GM13977 (cell line): ENCODE results near the gene LSP1.

ENCODE experiments used
- DNase-seq: peaks from one replicate; pipeline ENCODE4 v3.0.0; 2012; ENCODE audit warnings: low spot score
- in situ Hi-C: fragments of 300-500 bp; cut with MboI; formaldehyde crosslinking; loops from one replicate; pipeline ENCODE4 v1.12.0; 2022; ENCODE audit warnings: low sequenced_read_pairs, low pct_unique_long_range_greater_than_20kb, mixed read lengths, inconsistent platforms; ENCODE audit not compliant: unreplicated experiment
- TF ChIP-seq, protein P1 (sequence below): IDR thresholded peaks from 2 replicates; pipeline ENCODE4 v1.5.1; 2012; ENCODE audit warnings: mild to moderate bottlenecking, control low read depth; ENCODE audit not compliant: insufficient read depth; ENCODE audit errors: extremely low read depth, missing control alignments

Gene LSP1

DNA sequence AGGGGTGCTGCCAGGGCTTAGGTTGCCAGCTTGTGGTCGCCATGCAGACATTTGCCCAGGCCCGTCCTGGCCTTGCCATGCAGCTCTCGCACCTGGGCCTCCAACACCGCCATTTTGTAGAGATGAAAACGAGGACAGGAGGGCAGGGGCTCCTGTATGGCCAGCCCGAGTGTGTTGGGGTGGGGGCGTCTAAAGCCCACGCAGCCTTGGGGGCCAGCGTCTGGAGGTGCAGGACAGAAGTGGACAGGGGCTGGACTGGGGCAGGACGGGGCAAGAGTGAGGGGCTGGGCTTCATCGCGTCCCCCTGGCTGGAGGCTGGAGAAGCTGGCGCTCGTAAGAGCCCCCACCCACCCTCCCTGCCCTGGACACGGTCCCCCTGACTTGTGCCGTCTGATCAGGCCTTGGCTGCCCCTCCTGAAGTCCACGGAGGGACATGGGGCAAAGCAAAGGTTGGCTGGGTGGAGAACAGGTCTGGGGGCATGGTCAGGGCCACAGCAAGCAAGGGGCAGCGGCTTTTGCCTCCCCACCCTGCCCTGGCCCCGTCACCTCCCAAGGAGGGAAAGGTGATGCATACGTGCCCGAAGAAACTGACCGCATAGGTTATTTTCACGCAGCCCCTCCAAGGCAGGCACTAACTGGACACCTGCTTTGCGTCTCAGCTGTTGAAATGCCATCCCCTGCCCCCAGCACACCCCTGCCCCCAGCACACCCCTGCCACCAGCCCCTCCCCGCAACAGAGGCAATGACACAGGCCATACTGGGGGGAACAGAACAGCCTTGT, 67.4 kb downstream of the LSP1 start:
- in situ Hi-C loops: no loop called here
- peak; percentile 23 for DNase-seq

DNA sequence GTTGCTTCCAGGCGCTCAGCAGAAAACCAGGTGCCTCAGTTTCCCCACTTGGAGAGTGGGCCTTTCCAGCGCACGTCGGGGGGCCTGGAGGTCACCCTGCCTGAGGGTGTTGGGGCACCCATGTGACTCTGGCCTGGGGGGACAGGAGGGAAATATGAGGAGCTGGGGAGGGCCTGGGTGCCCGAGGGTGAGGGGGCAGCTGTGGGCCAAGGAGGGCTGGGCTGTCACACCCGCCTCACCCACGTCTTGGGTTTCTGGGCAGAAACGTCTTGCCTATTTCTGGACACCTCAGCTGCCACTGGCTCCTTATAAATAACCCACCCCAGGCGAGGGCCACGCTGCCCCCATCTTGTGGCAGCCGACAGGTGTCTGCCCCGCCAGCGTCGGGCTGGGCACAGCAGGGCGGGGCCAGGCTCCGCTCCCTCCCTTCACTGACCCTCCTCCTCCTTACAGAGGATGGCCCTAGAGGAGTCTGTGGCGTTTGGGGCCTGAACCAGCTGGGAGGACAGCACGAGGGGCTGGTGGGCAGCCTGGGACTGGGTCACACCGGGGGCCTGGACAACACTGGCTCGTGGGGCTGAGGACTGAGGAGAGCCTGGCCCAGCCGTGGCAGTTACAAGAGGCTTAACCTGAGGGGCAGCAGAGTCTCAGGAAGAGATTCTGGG, 68.2 kb downstream of the LSP1 start:
- peak; percentile 33 for DNase-seq
- in situ Hi-C loops: no loop called here
- TF ChIP-seq, protein P1, sequence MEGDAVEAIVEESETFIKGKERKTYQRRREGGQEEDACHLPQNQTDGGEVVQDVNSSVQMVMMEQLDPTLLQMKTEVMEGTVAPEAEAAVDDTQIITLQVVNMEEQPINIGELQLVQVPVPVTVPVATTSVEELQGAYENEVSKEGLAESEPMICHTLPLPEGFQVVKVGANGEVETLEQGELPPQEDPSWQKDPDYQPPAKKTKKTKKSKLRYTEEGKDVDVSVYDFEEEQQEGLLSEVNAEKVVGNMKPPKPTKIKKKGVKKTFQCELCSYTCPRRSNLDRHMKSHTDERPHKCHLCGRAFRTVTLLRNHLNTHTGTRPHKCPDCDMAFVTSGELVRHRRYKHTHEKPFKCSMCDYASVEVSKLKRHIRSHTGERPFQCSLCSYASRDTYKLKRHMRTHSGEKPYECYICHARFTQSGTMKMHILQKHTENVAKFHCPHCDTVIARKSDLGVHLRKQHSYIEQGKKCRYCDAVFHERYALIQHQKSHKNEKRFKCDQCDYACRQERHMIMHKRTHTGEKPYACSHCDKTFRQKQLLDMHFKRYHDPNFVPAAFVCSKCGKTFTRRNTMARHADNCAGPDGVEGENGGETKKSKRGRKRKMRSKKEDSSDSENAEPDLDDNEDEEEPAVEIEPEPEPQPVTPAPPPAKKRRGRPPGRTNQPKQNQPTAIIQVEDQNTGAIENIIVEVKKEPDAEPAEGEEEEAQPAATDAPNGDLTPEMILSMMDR: no peak

More for the DNA sequence above, 67.4 kb downstream of the LSP1 start:
- TF ChIP-seq, protein P1: no peak

DNA sequence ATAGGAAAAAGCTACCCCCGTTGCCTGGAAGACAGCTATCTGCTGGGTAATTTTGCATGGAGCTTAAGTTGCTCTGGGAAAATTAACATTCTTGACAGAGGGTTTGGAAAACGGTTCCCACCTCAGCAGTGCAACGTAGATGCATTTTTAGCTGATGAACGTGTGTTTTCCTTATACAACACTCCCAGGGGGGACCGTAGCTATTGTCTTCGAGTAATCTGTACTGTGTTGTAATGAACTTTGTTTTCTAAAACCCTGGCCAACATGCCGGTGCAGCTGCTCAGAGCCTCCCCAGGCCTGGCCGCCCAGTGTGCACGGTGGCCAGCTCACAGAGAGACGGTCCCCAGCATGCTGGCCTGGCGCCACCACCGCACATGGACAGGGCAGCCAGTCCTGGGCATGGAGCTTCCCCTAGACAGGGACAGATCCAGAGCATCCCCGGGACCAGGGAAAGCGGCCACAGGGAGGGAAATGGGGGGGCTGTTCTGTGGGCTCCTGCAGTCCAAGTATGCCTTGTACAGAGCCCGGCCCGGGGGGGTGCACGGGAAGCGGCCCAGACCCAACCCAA, 68.8 kb downstream of the LSP1 start:
- in situ Hi-C loops: no loop called here
- TF ChIP-seq, protein P1: no peak
- peak; percentile 29 for DNase-seq

DNA sequence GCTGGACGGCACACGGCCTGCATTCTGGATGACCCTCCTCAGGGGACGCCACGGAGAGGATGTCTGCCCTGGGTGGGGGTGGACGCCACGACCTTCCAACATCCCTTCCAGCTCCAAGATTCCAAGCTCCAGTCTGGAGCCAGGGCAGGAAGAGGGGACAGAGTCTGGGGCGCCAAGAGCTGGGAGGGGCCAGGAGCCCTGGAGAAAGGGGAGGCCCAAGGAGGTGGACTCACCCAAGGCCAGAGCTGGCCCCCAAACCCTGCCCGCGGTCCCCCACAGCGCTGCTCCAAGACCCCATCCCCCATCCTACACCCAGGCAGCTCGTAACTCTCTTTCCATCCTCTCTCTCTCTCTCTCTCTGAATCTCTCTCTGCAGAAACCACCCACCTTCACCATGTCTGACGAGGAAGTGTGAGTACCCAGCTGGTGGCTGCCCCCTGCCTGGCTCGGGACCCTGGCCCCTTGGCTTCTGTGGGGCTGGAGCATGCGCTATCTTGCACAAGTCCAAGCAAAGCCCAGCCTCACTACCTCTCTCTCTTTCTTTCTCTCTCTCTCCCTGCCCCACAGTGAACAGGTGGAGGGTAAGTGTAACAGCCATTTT, 69.7 kb downstream of the LSP1 start:
- DNase-seq: peak; percentile 9
- TF ChIP-seq, protein P1: no peak
- in situ Hi-C loops: no loop called here

DNA sequence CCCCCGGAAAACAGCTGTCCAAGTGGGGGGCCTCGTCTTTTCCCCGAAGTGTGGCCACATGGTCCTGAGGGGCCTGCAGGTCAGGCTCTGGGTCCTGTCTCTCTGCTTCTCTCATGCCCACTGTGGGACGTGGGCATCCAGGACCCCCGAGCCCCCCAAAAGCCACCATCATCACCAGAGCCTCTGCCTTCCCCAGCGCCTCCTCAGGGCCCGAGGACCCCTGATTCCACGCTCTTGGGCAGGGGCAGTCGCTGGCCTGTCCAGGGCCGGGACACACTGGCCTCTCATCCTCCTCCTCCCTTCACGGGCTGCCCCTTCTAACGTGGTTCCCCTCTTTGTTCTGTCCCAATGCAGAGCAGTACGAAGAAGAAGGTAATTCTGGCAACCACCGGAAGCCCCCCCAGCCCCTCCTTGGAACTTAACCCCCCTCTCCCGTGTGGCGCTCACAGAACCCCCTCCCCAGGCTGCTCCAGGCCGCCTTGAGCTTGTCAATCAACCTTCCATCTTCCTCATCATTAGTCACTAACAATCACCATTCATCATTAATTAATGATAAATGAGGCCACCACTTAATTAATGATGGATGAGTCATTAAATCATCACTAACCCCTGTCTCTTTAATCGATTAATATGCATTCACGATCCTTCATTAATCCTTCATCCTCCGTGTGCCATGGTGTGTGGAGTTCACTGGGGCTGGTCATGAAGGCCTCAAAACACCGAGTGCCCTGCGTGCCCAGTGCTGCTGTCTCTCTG, 70.5 kb downstream of the LSP1 start:
- peak; percentile 10 for DNase-seq
- in situ Hi-C loops: no loop called here
- TF ChIP-seq, protein P1: no peak

DNA sequence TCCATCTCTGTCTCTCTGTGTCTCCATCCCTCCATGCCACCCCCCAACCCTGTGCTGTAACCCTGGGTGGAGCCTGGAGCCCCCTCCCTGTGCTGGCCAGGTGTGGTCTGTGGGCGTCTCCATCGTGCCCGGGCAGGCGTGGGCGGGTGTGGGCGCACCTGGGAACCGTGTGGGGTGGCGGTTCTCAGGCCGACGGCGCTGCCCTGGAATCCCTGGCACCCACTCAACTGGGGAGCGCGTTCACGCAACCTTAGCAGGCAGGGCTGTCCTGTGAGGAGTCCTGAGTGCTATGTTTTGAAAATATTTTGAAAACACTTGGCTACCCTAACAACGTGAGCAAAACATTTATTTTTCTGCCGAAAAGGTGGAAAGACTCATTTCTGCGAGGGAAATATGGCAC, 71.3 kb downstream of the LSP1 start:
- TF ChIP-seq, protein P1: no peak
- in situ Hi-C loops: no loop called here
- peak; percentile 9 for DNase-seq
